Osteocyte (in vitro differentiated cells): ENCODE data around the gene IFITM10. TPM values are rescaled to one million over a fixed set of nuclear protein-coding genes. Genes with fewer than 3 reads are reported as not detected.
A peak's percentile ranks its signal among the peaks of the same experiment; 100 is the strongest.
"Not testable (repeated sequence)": the region's sequence is repeated elsewhere in the genome, so short reads cannot be mapped to it uniquely, and the experiment has no call there.

Experiments used
- DNase-seq: peaks from one replicate; pipeline ENCODE4 v3.0.0; 2021; ENCODE audit warnings: mixed read lengths; ENCODE audit not compliant: unreplicated experiment; ENCODE audit errors: extremely low spot score
- H3K27ac Mint-ChIP-seq: one replicate; pipeline ENCODE4 v1.8.0; 2021; ENCODE audit warnings: mild to moderate bottlenecking, mixed read lengths; ENCODE audit not compliant: unreplicated experiment
- H3K27me3 Mint-ChIP-seq: one replicate; pipeline ENCODE4 v1.8.0; 2021; ENCODE audit warnings: mixed read lengths; ENCODE audit not compliant: unreplicated experiment
- H3K36me3 Mint-ChIP-seq: one replicate; pipeline ENCODE4 v1.8.0; 2021; ENCODE audit warnings: mixed read lengths; ENCODE audit not compliant: unreplicated experiment
- H3K4me1 Mint-ChIP-seq: one replicate; pipeline ENCODE4 v1.8.0; 2021; ENCODE audit warnings: mixed read lengths; ENCODE audit not compliant: unreplicated experiment
- H3K4me3 Mint-ChIP-seq: one replicate; pipeline ENCODE4 v1.8.0; 2021; ENCODE audit warnings: mild to moderate bottlenecking, moderate library complexity, mixed read lengths; ENCODE audit not compliant: unreplicated experiment
- H3K9me3 Mint-ChIP-seq: one replicate; pipeline ENCODE4 v1.8.0; 2021; ENCODE audit warnings: mixed read lengths; ENCODE audit not compliant: unreplicated experiment
- total RNA-seq: library from RNA; stranded (reverse); gene quantifications from 2 replicates; pipeline ENCODE4 v1.2.1, GENCODE V29; 2021
- TF ChIP-seq, protein P1 (sequence below): fragments of 200-600 bp; sonication (generic); IDR thresholded peaks from 2 replicates; pipeline ENCODE4 v1.5.0; 2021; ENCODE audit warnings: antibody characterized with exemption, mild to moderate bottlenecking, moderate library complexity

The IFITM10 gene
- total RNA-seq, 1 donor from 2014 or later = 24.0 TPM

DNA sequence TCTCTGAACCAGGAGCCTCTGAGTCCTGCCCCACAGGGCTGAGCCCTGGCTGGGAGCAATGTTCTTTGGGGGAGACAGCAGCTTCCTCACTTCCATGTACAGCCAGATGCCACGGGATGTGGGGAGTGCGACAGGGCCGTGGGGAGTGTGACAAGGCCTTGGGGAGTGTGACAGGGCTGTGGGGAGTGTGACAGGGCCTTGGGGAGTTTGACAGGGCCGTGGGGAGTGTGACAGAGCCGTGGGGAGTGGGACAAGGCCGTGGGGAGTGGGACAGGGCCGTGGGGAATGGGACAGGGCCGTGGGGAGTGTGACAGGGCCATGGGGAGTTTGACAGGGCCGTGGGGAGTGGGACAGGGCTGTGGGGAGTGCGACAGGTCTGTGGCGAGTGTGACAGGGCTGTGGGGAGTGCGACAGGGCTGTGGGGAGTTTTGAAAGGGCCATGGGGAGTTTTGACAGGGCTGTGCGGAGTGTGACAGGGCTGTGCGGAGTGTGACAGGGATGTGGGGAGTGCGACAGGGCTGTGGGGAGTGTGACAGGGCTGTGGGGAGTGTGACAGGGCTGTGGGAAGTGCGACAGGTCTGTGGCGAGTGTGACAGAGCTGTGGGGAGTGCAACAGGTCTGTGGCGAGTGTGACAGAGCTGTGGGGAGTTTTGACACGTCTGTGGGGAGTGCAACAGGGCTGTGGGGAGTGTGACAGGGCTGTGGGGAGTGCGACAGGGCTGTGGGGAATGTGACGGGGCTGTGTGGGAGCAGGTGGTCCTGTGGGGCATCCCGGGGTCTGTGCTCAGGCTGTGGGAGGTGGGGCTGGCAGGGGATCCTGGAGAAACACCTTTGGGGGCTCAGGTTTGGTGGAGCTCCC is 60.0 kb downstream of the IFITM10 start:
- H3K9me3 Mint-ChIP-seq = no peaks in the 10 kb centered on the region

DNA sequence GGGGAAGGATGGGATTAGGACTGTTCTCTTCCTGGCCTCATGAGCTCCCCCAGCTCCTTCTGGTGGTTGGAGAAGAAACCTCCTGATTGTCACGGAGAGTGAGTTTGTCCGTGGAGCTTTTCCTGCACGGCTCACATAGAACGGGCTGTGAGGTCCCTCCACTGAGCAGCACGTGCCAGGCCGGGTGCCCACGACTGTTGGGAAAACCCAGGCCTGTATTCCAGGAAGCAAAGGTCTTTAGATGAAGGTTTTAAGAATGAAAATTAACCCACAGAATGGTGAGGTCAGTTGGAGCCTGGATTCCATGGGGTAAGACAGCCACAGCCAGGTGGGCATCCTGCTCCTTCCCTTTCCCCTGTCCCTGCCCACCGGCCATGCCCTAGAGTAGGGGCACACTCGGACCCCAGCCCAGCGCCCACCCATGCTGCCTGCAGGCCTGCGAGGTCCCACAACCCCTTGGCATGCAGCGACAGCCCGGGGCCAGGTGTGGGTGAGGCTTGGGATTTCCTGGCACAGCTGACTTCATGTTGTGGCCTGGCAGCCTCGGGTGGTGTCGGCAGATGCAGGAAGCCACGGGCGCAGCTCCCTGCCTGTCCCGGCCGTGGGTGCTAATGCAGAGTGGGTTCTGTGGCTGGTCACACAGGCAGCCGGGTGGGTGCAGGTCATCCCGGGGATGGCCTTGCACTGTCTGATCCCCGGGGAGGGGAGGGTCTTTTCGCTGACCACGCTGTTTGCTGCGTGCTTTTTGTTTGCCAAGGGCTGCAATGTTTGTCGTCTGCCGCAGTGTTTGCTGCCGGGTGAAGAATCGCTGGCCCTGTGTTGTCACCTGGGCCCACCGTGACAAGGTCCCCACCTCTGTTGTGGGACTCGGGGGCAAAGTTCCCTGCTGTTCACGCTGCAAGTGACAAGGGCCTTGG is 60.9 kb downstream of the IFITM10 start:
- not testable (repeated sequence) for H3K9me3 Mint-ChIP-seq, DNase-seq, H3K4me3 Mint-ChIP-seq, H3K27ac Mint-ChIP-seq, H3K36me3 Mint-ChIP-seq
- peaks cover 18% of the 10 kb centered on the region for H3K27me3 Mint-ChIP-seq
- peaks cover 11% of the 10 kb centered on the region for H3K4me1 Mint-ChIP-seq

More for the DNA sequence above, 60.0 kb downstream of the IFITM10 start:
- peaks cover 16% of the 10 kb centered on the region for H3K27me3 Mint-ChIP-seq
- TF ChIP-seq, protein P1, sequence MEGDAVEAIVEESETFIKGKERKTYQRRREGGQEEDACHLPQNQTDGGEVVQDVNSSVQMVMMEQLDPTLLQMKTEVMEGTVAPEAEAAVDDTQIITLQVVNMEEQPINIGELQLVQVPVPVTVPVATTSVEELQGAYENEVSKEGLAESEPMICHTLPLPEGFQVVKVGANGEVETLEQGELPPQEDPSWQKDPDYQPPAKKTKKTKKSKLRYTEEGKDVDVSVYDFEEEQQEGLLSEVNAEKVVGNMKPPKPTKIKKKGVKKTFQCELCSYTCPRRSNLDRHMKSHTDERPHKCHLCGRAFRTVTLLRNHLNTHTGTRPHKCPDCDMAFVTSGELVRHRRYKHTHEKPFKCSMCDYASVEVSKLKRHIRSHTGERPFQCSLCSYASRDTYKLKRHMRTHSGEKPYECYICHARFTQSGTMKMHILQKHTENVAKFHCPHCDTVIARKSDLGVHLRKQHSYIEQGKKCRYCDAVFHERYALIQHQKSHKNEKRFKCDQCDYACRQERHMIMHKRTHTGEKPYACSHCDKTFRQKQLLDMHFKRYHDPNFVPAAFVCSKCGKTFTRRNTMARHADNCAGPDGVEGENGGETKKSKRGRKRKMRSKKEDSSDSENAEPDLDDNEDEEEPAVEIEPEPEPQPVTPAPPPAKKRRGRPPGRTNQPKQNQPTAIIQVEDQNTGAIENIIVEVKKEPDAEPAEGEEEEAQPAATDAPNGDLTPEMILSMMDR = no peak
- H3K27ac Mint-ChIP-seq = no peak overlapping the region
- DNase-seq = no peak
- H3K4me1 Mint-ChIP-seq = peaks cover 11% of the 10 kb centered on the region
- H3K36me3 Mint-ChIP-seq = no peaks in the 10 kb centered on the region
- H3K4me3 Mint-ChIP-seq = no peak overlapping the region

DNA sequence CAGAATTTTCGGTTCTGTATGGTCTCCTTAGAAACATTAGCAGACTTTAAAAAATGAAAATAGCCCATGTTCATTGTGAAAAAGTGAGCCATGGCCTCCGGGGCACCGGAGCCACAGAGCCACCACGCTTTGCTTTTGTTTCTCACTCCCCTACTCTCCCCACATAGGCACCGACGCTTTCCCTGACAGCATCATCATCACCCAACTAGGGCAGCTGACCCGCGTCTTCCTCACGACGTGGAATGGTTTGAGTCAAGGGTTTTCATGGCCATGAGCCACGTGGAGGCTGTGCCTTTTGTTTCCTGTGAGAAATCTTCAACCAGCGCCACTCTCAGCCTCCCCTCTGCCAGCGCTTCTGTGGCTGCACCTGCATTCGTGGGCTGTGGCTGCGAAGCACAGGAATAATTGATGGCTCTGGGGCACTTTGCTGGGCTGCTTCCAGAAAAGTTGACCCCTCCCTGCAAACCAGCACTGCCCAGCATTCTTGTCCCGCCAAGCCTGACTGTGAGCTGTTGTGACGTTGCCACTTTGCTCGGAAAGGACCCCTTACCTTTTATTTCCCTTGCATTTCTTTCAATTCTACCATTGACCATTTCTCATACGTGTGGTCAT is 62.0 kb downstream of the IFITM10 start:
- not testable (repeated sequence) for H3K4me1 Mint-ChIP-seq, H3K36me3 Mint-ChIP-seq, H3K4me3 Mint-ChIP-seq, H3K27ac Mint-ChIP-seq, H3K9me3 Mint-ChIP-seq
- peak; percentile 34 for DNase-seq
- peaks cover 18% of the 10 kb centered on the region for H3K27me3 Mint-ChIP-seq

DNA sequence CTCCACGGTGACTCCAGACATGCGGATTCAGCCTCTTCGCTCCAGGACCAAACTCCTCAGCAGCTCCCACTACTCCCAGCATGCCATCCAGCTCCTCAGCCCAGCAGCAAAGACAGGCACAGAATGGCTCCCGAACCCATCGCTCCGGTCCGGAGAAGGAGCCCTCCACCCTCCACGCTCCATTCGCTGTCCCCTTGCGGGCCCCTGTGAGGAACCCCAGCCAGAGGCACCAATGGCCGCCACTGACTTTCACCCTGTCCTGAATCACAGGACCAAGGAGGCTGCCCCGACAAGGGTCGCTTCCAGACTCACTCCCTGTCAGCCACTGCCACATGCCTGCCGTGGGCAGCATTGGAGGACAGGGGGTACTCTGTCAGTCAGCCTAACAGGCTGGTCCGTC is 64.2 kb downstream of the IFITM10 start:
- H3K9me3 Mint-ChIP-seq, H3K36me3 Mint-ChIP-seq, H3K4me3 Mint-ChIP-seq, H3K4me1 Mint-ChIP-seq, H3K27ac Mint-ChIP-seq: not testable (repeated sequence)
- peaks cover 32% of the 10 kb centered on the region for H3K27me3 Mint-ChIP-seq
- DNase-seq = peak; percentile 72

DNA sequence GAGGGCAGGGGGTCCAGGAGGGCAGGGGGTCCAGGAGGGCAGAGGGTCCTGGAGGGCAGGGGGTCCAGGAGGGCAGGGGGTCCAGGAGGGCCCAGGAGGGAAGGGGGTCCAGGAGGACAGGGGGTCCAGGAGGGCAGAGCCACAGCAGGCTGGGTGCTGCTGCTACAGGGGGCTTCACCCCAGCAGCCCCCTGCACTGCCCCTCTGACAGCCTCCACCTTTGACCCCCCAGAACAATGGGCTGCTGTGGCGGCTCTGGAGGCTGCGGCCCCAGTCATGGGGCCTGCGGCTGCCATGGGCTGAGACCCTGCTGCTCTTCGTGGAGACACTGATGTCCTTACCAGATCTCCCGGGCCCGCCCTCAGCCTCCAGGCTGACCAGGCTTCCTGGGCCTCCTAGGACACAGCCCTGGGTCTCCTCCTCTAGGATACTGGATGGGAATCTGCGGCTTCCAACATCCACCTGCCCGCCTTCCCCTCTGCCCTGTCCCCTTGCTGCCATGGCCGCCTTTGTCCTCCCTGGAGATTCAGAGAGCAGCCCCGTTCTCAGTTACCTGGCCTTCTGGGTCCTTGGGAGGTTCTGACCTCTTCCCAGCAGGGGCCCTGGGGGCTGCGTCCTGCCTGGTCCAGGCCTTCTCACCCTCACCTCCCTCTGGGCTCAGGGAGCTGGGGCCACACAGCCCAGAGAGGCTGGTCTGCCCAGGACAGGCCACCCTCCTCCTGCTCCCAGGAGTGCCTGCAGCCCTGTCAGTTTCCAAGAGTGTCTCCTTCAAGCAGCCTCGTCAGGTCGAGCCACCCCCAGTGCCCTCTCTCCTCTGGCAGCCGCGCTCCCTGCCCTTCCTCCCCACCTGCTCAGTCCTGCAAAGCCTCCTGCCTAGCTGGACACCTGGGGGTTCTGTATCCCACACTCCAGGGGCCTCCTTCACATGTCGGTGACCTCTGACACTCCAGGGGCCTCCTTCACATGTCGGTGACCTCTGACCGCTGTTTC is 65.2 kb downstream of the IFITM10 start:
- DNase-seq = peak; percentile 77
- H3K27ac Mint-ChIP-seq, H3K36me3 Mint-ChIP-seq, H3K4me1 Mint-ChIP-seq, H3K4me3 Mint-ChIP-seq, H3K9me3 Mint-ChIP-seq: not testable (repeated sequence)
- H3K27me3 Mint-ChIP-seq = peaks cover 35% of the 10 kb centered on the region

DNA sequence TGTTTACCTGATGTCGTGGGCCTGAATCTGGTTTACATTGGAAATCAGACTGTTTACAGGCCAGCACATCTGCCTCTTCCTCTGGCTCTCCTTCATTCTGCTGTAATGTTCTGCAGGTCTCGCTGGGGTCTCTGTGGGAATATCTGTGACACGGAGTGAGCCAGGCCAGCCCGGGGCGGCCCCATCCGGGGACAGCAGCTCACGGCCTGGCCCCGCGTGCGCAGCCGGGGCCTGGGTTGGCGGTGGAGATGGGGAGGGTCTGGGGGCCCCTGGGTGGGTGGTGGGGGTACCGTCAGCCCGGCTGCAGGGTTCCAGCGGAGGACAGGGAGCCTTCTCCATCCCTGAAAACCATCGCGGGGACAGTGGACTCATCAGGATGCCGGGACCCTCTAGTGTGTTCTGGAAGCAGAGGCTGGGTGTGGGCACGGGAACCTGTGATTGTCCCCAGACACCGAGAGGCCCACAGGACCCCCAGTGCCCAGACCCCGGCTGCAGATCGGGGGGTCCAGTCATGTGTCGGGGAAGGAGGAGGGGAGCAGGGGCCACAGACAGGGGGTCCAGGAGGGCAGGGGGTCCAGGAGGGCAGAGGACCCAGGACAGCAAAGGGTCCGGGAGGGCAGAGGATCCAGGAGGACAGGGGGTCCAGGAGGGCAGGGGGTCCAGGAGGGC is 66.4 kb downstream of the IFITM10 start:
- H3K27ac Mint-ChIP-seq, H3K4me3 Mint-ChIP-seq: not testable (repeated sequence)

DNA sequence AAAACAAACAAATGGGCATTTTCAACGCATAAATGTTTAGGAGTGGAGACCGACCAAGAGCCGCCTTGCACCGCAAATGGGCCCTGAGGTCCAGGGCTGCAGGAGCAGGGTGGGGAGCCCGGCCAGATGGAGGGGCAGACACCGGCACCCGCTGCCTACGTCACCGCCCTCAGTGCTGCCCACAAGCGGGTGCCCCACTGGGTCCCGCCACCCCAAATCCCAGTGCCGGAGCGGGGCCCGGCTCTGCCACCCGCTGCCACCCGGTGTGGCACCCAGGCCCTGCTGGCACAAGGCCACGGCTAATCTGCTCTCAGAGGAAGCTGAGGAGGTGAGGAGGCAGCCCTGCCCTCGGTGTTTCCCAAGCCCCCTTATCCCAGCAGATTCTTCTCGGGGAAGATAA is 67.2 kb downstream of the IFITM10 start:
- DNase-seq, H3K36me3 Mint-ChIP-seq, H3K9me3 Mint-ChIP-seq, H3K27ac Mint-ChIP-seq, H3K4me1 Mint-ChIP-seq, H3K4me3 Mint-ChIP-seq: not testable (repeated sequence)
- H3K27me3 Mint-ChIP-seq = peaks cover 32% of the 10 kb centered on the region

More for the DNA sequence above, 66.4 kb downstream of the IFITM10 start:
- peaks cover 34% of the 10 kb centered on the region for H3K27me3 Mint-ChIP-seq
- DNase-seq, H3K36me3 Mint-ChIP-seq, H3K9me3 Mint-ChIP-seq, H3K4me1 Mint-ChIP-seq: not testable (repeated sequence)
